Stimulated activated CD4-positive, alpha-beta T cell treated with anti-CD3 and anti-CD28 coated beads, TNF-alpha, amount 100 ng/mL, for 24 hours (primary cell): ENCODE data around the gene TMEM9.

Experiments used
- DNase-seq, 3 experiments: peaks; one replicate each; pipeline ENCODE4 v3.0.0-alpha.2; 2020; ENCODE audit warnings: low read depth in 3 of 3

Gene TMEM9

DNA sequence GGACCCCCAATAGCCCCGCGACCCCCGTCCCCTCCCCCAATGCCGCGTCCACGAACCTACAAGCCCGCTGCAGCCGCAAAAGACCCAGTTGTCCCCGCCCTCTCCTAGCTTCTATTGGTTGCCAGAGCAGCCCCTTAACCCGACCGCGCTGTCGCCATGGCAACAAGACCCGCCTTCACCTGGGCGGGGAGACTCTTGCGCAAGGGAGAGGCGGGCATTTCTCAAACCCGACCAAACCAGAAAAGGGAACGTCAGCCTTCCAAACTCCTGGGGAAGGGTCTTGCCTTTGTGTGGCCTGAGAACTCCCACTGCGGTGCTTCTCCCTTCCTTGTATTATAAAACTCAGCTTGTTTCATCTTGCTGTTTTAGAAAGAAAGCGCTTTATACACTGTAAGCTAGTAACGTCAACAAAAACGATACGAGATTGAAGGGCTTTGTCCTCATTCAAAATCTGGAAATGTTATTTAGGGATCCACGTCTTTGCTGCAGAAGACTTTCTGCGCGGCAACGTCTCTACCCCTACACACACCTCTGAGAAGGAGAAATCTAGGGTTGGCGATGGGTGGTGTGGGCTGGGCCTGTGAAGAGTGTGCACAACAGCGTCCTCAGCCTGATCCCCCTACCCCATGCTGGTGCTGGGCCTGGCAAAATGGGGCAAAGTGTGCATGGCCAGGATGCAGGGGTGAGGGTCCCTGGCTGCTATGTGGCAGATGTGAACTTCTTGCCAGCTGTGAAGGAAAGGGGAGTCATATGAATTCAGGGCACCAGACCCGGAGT is at the start of gene TMEM9:
TSS of gene TMEM9 (minus strand) at position 86 of the 777 bp plus-strand sequence. CDS start 551 bp downstream, outside the sequence.
- peak; percentile 96 to 98 (median 98) for DNase-seq

DNA sequence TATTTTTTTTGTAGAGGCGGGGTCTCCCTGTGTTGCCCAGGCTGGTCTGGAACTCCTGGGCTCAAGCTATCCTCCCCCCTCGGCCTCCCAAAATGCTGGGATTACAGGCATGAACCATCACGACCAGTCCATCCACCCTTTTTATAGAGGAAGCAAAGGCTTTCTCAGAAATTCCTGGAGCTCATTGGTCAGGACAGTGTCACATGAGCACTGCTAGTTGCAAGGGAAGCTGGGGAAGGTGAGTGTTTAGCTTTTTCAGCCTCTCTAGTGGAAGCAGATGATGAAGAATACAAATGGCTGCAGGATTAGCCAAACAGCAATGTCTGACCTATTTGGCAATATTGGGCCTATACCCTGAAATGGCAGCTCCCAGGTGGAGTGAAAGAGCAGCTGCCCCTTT is 44.3 kb upstream of the TMEM9 start:
- no peak for DNase-seq

DNA sequence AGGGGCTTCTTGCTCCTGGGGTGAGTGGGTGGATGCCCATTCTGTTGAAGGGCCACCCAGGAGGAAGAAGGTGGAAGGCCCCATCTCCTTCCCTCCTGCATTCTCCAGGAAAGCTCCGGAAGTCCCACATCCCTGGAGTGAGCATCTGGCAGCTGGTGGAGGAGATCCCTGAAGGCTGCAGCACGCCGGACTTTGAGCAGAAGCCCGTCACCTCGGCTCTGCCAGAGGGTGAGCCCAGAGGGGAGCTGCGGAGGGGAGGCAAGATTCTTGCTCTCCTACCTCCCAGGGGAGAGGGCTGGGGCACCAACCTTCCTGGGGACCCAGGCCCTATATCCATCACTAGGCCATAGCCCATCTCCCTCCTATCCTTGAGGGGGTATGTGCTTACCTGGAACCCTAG is 39.8 kb upstream of the TMEM9 start:
- DNase-seq = no peak

DNA sequence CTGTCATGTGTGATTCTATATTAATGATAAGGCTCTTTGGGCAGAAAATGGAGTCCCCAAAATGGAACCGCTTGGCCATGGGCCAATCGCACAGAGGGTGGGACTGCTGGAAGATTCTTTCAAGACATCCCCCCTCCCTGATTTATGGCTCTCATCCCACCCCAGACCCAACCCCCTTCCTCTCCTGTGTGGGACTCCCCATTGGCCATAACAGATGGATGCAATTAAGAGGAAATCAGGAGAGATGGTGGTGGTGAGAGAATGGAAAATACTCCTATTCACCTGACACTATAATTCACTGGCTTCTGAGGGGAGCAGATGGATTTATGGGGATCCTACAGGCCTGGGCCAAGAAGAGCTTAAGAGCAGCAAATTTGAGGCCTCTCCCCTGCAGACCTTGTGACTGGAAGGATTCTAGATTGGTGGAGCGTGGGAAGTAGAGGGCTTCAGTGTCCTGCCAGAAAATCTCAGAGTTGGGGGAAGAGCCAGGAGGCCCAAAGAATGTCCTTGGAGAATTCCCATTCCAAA is 38.1 kb upstream of the TMEM9 start:
- DNase-seq = no peak

DNA sequence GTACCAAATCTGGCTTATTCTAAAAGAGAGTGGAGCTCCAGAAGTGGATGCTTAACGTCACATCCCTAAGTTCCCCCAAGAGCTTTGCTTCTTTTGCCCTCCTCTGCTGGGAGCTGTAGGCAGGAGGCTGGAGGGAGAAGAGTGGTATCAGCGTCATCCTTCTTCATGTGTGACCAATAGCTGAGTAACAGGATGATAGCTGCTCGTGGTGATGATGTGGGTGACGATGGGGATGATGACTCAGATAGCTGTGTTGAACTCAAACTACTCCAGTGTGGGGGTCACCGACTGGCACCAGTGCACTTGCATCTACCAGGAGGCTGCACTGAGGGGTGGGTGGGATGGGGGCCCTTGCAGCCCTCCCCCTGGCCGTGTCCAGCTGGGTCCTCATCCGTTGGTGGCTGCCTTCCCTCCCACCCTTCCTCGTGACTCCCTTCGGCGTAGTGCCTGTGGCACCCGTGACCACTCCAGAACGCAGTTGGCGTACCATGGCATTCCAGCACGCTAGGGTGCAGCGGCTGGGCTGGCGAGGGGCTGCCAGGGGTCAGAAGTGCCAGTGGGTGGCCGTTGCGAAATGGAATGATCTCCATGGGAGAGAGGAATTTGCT is 37.5 kb upstream of the TMEM9 start:
- peak; percentile 9 to 40 (median 28) for DNase-seq

DNA sequence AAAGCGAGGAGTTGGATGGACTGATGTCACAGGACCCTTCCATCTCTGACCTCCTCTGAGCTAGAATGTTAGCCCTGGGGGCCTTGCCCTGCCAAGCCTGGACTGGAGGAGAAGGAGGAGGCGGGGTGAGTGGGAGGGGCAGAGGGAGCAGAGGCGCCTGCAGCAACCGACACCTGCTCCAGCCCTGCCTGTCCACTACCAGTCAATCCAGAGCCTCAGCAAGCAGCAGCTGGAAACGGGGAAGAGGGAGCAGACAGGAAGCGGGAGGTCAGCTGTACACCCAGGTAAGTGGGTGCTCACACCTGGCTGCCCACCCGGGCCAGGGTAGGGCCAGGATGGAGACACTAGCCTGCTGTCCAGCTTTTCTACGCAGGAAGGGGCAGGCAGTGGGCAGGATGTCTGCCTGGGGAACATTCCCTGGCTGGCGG is 36.4 kb upstream of the TMEM9 start, which contains the start of gene IGFN1:
TSS of gene IGFN1 (plus strand) at position 201 of the 428 bp plus-strand sequence. CDS start 2,470 bp downstream, outside the sequence.
- no peak for DNase-seq

DNA sequence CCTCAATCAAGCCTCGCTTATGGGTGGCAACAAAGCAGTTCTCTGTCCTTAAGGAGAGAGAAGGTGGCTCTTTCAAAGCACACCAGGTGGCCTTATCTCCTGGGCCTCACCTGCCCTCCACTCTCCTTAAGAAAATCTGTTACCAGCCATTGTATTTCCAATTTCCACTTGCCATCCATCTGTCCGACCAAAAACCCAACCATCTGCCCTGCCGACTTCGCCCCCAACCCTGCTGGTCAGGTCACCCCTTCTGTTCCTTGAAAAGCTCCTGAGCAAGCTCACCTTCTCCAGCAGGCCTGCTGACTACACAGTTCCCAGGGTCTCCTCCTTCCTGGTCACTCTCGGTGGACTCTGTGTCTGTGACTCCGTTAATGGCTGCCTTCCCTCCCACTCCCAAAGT is 35.7 kb upstream of the TMEM9 start:
- DNase-seq = no peak

DNA sequence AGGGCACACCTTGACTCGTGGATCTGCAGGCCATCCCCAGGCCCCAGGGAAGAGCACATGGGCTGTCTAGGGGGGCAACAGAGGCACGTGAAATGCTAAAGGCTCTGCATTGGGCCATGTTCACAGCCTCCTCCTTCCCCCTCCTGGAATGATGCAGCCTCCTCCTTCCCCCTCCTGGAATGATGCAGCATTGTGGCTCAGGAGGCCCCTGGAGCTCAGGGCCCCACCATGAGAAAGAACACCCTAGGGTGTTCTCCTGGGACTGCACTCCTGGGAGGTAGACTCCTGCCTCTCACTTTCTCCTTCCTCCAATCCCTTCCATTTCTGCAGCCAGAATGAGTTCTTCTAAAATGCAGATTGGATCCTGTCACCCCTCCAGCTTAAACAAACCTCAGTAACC is 34.8 kb upstream of the TMEM9 start:
- no peak for DNase-seq

DNA sequence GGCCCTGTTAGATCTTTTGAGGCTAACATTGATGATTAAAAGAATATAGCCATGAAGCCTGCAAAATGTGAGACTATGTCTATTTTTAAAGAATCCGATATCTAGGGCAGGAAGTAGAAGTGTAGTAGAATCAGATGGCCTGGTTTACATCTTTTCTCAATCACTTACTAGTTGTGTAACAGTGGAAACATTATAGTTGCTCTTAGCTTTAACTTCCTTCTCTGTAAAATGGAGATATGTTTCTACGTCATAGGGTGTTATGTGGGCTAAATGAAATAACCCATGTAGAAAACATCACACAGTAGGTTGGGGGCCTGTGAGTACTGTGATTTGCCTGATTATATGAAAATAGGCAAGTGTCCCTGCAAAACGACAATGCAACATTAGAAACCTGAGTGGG is 31.9 kb upstream of the TMEM9 start:
- no peak for DNase-seq

DNA sequence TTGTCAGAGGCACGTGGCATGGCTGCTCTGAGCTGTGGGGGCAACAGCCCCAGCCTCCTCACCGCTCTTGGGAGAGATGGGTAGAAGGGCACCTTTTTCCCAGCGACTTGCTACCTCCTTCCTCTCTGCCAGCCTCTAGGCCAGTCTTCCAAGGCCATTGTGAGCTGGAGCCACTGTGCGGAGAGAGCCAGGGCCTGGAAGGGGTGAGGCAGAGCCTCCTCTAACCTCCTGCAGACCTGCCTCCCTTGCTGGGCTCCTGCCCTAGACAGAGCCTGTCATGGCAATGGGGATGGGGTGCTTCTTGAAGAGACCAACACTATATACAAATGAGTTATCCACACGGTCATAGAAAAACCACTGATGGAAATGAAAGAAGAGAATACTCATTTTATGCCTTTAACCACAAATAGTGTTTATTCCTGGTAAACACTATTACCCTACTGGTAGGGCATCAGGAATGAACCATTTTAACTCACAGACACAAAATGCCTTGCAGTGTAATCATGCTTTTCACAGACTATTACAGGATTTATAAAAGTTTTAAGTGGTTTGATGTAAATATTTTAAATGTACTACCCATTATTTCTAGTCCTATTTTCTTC is 31.4 kb upstream of the TMEM9 start:
- no peak for DNase-seq

DNA sequence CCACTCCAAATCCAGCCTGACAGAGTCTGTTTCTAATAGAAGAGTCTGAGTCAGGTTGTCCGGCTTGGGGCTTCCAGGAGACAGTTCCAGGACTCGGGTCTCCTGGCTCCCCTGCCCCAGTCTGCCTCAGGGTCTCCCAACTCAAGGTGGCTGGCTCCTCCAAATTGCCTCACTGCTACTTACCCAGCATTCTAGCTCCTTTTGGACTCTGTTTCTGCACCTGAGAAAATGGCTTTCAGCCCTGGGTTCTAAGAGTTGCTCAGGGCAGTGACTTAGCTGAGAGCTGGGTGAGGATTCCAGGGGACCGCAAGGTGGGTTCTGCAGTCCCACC is 30.8 kb upstream of the TMEM9 start:
- no peak for DNase-seq

DNA sequence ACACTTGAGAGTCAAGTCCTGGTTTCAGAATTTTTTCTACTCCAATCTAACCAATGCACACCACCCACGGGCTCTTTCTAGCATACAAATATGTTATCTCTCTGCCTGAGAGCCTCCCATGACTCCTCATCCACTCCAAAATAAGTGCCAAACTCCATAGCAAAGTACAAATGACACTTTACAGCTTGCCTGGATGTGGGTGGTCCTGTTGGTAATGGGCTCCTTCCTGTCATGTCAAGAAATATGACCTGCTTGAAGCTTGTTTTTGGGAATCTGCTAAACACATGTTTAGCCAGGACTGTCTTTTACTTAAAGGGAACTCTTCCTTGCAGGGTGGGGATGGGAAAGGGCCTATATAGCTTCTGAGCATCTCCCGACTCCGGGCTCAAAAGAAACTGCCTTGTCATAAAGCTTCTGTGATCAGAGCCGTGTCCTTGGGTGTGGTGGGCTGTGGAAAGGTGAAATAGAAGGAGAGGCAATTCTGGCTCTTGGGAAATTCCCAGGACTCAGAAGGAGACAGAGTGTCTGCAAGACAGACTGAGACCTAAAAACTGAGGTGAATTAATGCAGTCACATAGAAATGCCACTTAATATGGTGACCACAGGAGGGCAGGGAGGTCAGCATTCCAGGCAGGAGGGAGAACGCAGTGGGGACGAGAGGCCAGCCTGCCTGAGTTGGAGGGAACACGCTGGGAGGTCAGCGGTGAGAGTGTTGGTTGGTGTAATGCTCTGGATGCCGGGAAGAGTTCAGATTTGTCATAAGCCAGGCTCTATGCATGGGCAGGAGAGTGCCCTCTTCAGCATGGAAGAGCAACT is 30.2 kb upstream of the TMEM9 start:
- no peak for DNase-seq

DNA sequence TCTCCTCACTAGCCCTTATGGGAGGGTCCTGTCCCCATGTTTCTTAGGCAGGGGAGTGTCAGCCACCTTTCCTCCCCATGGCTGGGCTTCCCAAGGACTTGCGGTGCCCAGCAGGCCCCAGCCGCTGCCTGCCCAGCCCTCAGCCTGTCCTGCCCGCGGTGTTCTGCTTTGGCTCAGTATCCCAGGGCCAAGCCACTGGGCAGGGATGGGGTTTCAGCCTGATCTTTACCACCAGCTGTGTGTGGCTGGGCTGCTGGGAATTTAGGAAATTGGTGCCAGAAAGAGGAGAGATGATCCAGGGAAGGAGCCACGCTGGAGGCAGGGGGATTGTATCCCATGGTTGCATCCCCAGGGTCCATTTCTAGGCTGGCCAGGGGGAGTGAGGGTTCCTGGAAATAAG is 29.5 kb upstream of the TMEM9 start:
- DNase-seq = no peak

DNA sequence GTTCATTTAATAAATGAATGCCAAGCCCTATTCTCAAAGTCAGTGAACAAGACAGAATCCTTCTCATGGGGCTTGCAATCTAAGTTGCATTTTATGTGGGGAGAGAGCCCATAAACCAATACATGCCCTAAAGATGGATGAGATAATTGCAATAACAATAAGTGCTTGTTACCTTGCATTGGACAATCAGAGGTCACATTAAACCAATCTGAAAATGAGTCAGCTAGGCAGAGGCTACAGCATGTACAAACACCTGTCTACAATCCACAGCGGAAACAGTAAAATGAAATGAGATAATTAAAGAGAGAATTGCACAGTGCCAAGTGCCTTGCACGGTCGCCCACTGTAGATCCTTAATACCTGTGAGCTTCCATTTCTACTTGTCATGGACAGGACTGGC is 28.9 kb upstream of the TMEM9 start:
- DNase-seq = no peak

DNA sequence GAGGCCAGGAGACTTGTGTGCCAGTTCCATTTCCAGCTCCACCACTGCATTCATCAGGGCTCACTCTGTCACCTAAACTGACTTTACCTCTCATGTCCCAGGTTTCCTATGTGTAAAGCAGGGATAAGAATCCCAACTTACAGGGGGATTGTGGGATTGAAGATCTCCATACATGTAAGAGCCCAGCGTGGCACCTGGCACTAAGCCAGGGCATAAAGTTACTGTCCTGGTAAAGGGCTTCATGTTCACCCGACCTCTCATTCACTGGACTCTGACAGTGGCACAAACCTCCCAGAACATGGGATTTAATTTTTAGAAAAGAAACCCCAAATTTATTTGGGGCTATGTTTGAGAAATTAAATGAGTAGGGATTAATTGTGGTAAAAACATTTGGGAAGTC is 27.5 kb upstream of the TMEM9 start:
- no peak for DNase-seq

DNA sequence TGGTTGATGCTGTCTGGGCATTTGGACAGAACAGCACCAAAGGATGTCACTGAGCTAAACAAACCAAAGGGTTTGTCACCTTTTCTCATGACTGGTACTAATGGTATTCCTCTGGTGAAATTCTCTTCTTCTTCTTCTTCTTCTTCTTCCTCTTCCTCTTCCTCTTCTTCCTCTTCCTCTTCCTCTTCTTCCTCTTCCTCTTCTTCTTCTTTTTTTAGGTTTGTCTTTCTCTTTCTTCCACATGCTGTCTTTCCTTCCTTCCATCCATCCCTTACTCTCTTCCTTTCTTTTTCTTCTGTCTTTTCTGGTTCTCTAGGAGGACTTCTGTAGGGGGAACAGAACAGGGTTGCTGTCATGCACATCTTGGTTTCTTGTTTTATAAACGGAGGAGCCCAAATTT is 27.0 kb upstream of the TMEM9 start:
- DNase-seq = no peak

DNA sequence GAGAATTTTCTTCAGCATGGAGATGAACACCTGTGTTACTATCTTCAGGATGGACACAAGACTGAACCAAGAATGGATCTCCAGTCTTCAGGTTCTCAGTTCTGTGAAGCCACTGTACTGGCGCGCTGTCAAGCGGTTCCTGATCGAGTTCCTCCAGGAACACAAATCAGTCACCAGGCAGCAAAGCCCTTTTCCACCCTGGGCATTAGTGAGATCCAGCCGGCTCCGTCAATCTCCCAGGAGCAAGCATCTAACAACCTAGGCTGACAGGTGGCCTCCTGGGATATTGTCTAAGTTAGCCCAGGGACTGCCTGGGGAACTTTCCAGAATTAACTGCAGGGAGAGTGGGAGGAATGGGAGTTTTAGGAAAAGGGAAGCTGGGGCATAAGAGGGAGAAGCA is 26.6 kb upstream of the TMEM9 start:
- no peak for DNase-seq

DNA sequence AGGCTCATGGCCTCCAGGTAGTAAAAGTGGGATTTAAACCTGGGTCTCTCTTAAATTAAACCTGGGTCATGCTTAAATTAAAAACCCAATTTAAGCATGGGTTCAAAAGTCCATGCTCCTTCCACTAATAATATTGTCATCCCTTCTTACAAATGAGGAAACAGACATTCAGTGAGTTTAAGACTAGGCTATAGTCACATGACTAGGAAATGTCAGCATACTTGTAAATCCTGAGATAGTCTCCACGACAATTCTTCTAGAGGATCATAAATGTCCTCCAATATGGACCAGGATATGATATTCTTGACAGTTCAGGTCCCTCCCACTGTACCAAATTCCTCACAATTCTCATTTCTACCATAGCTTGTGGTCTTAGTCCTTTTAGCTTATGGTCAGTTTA is 25.9 kb upstream of the TMEM9 start:
- no peak for DNase-seq

DNA sequence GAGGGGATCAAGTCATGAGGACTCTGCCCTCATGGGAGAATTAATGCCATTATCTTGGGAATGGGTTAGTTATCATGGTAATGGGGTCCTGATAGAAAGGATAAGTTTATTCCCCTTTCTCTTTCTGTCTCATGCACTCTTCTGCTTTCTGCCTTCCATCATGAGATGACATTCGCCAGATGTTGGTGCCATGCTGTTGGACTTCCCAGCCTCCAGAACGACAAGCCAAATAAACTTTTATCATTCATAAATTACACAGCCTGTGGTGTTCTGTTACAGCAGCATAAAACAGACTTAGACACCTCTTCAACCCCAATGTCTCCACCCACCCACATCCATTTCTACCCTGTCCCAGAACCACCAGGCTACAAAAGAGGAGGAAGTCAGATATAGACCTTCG is 24.4 kb upstream of the TMEM9 start:
- no peak for DNase-seq

DNA sequence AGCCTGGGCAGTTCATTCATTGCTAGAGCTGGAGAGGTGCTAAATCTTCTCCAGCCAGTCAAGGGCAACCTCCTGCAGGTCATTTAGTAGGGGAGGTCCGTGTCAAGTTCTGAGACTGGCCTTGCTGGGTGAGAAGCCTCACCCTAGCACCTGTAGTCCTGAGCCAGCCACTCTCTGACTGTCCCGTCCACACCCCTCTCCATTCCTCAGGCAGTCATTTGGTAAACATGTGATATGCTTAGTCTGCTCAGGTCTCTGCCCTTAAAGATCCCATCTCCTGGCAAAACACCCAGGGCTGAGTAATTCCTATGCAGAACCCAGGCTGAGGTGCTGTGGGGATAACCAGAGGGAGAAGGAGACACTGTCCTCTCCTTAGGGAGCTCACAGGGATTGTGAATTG is 22.7 kb upstream of the TMEM9 start:
- DNase-seq = no peak

DNA sequence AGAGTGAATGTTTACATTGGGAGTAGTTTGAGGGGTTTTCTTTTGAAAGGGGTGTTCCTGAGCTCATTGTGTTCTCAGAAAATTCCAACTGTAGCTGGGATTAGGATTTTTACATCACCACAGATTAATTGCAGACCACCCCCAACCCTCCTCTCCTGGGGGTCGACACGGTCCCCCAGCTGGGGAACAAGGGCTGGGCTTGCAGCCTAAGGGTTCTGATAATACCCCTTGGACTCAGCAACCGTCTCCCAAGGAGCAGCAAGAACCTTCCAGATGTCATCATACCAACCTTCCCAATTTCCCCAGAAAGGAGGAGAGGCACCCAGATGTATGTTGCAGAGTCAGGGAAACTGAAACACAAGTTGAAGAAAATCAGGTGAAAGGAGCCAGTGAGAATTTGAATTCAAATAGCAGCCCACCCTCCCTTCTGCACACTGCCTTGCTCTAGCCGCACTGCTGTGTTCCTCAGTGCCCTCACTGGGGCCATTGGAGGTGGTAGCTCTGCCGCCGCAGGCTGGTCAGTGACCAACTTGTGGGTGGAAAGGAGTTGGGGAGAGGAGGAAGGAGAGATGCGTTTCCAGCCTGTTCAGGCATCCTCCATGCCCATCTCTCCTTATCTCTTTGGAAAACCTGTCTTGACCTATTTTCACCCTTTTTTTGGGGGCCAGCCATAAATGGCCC is 21.7 kb upstream of the TMEM9 start:
- no peak for DNase-seq

DNA sequence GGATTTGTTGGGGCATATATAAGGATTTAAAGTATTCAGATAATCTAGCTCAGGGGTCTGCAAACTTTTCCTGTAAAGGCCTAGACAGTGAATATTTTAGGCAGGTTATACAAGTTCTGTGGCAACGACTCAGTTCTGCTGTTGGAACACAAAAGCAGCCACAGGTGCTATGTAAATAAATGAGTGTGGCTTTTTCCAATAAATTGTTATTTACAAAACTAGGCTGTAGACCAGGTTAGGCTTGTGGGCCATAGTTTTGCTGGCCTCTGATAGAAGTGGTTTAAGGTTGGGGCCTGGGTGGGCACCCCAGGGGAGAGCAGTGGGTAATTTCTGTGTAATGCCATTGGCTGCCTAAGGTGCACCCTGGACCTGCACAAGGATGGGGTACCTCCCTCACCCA is 19.5 kb upstream of the TMEM9 start:
- no peak for DNase-seq
